ENCODE results near the gene MDH1B.

DNA sequence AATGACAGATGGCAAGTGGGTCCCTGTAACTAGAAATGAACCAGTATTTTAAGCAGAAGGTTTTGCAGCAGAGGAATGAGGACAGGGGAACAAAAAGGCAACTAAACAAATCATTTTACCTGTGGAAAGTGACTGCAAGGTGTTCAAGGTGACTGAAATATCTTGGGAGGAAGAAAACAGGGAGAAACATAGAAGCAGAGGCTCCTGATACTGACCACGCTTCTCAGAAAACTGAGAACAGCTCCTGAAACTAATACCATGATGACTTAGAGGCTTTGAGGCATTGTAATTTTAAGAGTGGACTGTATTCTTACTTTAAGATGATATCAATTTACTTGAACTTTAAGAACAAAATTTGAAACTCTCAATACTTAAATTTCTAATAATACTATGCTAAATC lies 46.8 kb downstream of the MDH1B start, which contains the start of gene DYTN:
- TF ChIP-seq GABPA (IDR thresholded peaks at IDR 0.05; ENCODE audit: low read depth): no peak
- no peak for TF ChIP-seq POLR2AphosphoS5 (IDR thresholded peaks at IDR 0.05; ENCODE audit: low read depth)
- TF ChIP-seq, protein P1, sequence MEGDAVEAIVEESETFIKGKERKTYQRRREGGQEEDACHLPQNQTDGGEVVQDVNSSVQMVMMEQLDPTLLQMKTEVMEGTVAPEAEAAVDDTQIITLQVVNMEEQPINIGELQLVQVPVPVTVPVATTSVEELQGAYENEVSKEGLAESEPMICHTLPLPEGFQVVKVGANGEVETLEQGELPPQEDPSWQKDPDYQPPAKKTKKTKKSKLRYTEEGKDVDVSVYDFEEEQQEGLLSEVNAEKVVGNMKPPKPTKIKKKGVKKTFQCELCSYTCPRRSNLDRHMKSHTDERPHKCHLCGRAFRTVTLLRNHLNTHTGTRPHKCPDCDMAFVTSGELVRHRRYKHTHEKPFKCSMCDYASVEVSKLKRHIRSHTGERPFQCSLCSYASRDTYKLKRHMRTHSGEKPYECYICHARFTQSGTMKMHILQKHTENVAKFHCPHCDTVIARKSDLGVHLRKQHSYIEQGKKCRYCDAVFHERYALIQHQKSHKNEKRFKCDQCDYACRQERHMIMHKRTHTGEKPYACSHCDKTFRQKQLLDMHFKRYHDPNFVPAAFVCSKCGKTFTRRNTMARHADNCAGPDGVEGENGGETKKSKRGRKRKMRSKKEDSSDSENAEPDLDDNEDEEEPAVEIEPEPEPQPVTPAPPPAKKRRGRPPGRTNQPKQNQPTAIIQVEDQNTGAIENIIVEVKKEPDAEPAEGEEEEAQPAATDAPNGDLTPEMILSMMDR (IDR thresholded peaks at IDR 0.05; ENCODE audit: insufficient read depth, low read length): no peak
